HG03108 (cell line): Measurements from ENCODE around the gene PTCHD4.

Experiments
- ATAC-seq: cut with Tn5 transposase; IDR thresholded peaks from one replicate; pipeline ENCODE4 v1.9.1; 2021; ENCODE audit warnings: moderate library complexity; ENCODE audit not compliant: unreplicated experiment

PTCHD4 gene

GRCh38 chr6:48100588-48100895 lies 10.5 kb downstream of the PTCHD4 start:
- ATAC-seq: no peak

DNA sequence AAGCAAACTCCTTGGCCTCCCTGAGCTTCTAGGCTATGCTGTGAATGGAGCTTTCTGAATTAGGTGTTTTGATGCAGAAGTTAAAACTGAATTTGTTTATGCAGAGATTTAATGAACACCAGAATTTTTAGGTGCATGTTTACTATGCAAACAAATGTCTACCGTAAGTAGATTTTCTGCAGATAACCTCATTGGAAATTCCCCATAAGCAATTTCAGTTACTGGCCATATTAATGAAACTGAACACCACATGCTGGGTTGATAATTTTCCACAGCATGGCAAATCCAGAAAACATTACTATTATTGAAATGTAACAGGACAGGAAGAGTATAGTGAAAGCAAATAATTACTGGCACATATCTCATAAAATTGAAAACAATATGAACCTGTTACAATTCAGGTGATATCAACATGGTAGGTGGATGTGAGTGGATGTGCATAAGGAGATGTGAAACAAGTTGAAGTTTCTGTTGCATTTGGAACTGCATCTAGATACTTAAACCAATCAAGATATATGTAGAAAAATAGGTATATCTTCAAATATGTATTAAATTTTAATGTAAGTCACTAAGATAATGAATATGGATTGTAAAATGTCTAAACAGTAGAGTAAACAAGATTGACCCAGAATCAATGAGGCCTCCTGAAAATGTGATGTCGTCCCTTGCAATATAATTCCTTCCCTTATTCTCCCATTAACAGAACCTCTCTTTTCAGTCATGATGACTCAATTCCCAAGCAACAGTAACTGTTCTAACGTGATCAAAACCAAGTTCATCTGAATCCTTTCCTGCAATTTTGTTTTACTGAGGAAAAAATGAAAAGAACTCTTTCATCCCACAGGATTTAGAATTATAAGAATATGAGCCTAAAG lies 11.0 kb downstream of the PTCHD4 start:
- ATAC-seq: no peak

DNA sequence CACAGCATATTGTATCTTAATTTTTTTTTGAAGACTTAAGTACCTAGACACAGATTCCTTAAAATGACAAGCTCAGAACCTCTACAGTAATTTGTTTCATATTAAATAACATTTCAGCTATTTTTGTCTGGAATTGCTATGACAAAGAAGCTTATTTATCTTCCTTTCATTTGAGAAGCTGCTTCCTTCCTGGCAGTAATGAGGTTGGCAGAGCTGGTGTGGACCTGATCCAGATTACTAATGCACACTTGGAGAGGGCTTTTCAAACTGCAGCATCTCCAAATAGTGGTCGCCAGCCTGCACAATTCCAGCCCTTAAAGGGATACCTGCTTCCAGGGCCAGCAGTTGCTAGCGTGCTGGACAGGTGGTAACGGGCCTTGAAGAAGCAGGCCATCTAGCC lies 12.1 kb downstream of the PTCHD4 start:
- no peak for ATAC-seq

DNA sequence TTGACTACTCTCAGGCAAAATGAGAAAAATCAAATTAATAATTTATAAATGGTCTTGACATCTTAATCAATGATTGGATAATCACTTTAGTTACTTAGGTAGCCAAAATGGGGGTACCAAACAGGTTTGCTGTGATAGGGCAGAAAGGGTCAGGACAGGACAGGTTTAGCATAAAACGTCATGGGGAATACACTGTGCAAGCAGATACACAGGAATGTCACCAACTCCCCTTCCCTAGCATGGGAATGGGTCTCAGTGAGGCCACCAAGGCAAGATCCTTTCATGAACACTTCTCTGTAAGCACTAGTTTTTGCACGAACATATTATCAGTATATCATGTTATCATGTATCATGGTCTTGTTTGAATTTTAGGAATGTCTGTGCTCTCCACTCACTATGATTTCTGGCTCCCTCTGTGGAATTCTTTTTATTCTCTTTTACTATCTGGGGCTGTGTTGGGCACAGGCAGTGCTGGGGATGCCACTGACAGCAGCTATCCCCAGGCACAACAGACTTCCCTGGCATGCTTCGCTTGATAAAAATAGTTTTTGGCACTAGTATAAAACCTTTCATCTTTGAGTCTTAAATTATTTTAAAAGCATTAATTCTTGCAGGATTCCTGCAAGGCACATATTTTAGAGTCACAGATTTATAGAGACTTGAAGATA lies 18.3 kb downstream of the PTCHD4 start:
- ATAC-seq: no peak

GRCh38 chr6:48090546-48090945 lies 20.5 kb downstream of the PTCHD4 start:
- ATAC-seq: no peak

DNA sequence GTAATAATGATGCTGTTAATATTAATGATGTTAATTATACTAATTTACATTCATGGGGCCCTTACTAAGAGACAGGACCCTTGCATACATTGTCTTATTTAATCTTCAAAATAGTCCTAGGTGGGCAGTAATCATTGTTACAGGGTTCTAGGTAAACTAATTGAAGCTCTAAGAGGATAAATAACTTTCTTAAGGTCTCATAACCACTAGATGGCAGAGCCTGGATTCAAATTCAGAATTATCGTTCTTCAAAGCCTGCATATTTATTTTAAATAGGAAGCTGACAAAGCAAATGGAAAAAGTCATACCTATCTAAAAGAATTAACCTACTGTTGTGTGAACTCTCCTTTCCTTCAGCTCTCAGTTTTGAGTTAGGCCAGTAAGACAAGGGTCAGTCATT lies 23.5 kb downstream of the PTCHD4 start:
- no peak for ATAC-seq

GRCh38 chr6:48086187-48086586 lies 24.8 kb downstream of the PTCHD4 start:
- ATAC-seq: no peak

GRCh38 chr6:48085131-48085741 lies 25.8 kb downstream of the PTCHD4 start:
- ATAC-seq: no peak

DNA sequence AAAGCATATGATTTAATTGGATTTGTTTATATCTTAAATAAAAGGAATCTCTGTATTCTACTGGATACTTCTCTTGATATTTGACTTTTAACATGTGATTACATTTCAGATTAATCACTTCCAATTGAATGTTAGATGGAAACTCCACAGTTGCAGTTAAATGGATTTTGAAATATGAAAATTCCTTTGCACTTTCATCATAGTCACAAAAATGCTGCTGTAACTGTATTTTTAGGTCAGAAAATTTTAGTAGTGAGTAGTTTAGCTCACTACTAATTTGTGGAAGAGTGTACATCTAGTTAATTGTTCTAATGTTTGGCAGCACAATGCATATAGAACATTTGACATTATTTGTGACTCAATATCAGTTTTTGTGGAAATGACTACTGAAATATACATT lies 26.8 kb downstream of the PTCHD4 start:
- ATAC-seq: no peak

DNA sequence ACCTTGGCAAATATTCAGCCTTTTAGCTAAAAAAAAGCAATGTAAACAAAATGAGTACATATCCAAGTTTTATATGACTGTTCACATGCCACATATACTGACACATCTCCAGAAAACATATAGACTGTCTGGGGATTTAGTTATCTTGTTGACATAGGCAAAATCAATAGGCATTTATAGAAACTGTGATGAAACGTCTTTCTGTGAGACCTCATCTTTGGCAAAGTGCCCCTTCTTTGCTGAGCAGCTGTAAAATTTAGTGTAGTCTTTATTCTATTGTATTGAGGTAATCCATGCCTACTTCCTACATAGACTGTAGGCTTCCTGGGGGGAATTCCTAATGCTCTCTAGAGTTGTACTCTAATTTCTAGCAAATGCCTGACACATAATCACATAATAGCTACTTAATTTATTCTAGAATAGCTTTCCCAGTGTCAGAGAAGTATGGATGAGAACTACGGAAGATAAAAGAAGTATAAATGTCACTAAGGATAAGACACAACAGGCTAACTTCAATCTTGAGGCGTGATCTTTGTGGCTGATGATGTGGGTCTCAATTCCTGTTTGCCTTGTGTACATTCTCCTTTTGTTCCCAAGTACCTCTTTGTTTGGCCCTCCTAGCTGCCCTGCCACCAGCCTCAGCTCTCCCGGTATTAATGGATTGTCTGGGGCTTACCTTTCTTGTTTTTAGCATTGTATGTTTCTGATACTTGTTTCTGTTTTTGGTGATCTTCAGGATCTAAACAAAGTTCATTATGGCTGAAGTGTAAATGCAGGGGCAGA lies 30.6 kb downstream of the PTCHD4 start:
- ATAC-seq: no peak

GRCh38 chr6:48078120-48078519 lies 32.9 kb downstream of the PTCHD4 start:
- ATAC-seq: no peak

GRCh38 chr6:48075181-48075580 lies 35.8 kb downstream of the PTCHD4 start:
- no peak for ATAC-seq

- no peak for ATAC-seq
Measured at GRCh38 chr6:48073976-48074767, 36.8 kb downstream of the PTCHD4 start.

DNA sequence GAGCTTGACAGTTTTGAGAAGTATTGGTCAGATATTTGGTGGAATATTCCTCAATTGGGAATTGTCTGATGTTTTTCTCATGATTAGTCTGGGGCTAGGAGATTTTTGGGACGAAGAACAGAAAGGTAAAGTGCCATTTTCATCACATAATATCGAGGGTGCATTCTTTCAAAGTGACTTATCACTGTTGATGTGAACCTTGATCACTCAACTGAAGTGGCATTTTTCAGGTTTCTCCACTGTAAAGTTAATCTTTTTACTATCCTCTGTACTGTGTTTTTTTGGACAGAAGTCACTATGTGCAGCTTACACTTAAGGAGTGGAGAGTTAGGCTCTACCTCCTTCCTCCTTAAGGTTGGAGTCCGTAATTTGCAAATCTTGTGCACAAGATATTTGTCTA lies 39.2 kb downstream of the PTCHD4 start:
- no peak for ATAC-seq

DNA sequence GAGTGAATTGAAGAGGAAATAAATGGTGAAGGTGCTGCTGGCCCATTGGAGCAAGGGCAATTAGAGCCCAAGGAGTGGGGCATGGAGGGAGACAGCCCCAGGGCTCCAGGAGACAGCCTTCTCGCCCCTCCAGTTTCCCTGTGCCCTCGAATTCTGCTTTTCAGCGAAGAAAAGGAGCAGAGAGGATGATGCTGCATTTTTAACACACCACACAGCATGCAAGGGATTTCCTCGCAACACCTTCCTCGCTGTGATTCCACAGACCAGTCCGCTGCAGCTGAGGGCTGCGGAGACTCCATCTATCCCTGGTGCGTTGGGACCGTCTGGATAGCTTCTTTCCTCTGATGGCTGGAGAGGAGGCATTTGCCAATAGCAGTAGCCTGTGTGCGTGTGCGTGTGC lies 41.7 kb downstream of the PTCHD4 start:
- no peak for ATAC-seq

DNA sequence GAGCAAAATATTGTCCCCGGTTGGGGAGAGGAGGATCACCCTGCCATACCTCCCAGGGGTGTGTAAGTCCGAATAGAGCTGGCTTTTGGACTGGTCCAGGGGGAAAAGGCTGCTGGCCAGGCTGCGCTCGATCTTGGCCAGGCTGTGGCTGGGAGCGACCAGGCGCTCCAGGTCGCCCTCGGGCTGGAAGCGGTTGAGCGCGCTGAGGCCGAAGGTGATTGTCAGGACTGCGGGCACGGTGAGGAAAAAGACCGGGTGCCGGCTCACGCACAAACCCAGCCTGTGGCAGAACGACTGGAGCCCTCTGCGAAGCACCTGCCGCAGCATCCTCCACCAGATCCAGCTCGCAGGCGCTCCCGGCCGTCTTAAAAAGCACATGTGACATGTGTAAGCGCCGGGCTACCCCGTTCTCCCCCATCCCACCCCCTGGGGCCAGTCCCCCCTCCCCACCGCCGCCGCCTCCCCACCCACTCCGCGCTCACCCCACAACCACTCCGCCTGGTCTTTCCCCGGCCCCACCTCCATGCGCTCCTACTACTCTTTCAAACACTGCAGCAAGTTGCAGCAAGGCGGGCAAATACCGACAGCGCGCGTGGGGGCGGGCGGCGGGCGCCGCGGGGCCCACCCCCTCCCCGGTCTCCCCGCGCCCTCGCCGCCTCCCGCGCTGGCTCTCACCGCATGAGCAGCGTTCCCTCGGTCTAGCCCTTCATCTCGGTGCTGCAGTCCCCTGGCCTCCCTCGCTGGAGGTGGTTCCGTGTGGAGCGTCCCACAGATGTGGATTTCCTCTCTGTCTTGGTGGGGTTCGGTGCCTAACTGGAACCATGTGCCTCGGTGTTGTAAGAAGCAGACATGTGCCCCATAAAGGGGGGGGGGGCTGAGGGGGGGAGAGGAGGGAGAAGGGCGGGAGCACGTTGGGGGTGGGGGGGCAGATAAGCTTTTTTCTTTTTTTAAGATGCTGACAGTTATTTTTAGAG lies 42.4 kb downstream of the PTCHD4 start:
- no peak for ATAC-seq

DNA sequence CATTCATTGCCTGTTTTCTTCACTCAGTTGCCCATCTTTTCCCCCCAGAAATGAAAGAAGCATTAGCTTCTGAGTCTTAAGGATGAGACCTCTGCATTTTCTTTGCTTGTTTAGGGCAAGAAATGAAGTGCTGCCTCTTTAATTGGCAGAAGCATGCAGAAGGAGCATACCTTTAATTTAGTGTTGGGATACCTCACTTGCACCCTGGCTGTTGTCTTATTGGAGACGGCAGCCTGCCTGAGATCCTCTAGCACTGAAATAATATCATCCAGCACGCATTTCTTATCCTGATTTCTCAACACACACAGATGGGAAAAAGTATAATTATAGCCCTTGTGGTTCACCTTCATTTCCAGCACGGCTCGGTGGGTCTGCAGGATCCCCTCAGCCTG lies 43.1 kb downstream of the PTCHD4 start:
- no peak for ATAC-seq

GRCh38 chr6:48067148-48067712 lies 43.8 kb downstream of the PTCHD4 start:
- no peak for ATAC-seq
